ENCODE data around the gene MAP2K5.

Gene MAP2K5

GRCh38 chr15:67788986-67789385, 246.5 kb downstream of the MAP2K5 start:
- no peaks in the 10 kb centered on the region for H3K27me3 ChIP-seq (replicated peaks; ENCODE audit: control insufficient read depth, insufficient read depth, low read length)
- no peaks in the 10 kb centered on the region for H3K36me3 ChIP-seq (ENCODE audit: control insufficient read depth, insufficient read depth, low read length)
- TF ChIP-seq, protein P1, sequence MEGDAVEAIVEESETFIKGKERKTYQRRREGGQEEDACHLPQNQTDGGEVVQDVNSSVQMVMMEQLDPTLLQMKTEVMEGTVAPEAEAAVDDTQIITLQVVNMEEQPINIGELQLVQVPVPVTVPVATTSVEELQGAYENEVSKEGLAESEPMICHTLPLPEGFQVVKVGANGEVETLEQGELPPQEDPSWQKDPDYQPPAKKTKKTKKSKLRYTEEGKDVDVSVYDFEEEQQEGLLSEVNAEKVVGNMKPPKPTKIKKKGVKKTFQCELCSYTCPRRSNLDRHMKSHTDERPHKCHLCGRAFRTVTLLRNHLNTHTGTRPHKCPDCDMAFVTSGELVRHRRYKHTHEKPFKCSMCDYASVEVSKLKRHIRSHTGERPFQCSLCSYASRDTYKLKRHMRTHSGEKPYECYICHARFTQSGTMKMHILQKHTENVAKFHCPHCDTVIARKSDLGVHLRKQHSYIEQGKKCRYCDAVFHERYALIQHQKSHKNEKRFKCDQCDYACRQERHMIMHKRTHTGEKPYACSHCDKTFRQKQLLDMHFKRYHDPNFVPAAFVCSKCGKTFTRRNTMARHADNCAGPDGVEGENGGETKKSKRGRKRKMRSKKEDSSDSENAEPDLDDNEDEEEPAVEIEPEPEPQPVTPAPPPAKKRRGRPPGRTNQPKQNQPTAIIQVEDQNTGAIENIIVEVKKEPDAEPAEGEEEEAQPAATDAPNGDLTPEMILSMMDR (IDR thresholded peaks at IDR 0.05; ENCODE audit: insufficient read depth, low read length, poor library complexity, severe bottlenecking), result no peak
- no peak overlapping the region for H3K4me3 ChIP-seq (replicated peaks; ENCODE audit: low read depth, low read length)
- no peak for DNase-seq (ENCODE audit: extremely low read depth, insufficient read length)

DNA sequence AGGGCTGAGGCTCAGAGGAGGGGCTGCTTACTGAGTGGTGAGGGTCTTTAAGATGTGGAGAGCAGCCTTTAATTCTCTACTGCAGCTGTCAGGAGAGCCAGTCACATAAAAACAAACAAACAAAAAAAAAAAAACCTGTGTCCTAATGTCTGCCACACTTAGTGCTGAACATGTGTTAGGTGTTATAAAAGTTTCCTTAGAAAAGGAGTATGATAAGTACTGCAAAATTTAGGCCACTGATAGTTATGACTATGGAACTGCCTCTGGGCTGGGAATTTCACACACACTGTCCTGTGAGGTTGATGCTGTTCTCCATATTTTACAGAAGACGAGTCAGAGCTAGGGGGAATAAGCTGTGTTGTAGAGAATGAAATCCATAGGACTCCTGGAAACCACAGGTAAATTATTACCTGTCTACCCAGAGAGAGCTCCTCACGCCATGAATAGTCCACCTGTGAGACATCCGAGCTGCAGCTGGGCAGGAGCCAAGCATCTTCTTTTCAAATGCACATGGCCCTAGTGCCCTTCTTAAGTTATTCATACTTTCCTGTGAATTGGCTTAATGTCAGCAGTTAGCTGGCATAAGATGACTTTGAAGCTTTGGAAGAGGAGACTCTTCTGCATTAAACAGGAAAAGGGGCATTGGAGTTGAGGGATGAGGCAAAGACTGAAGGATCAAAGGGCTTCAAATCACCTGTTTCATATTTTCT, 248.3 kb downstream of the MAP2K5 start:
- no peaks in the 10 kb centered on the region for H3K36me3 ChIP-seq (ENCODE audit: control insufficient read depth, insufficient read depth, low read length)
- TF ChIP-seq, protein P1 (IDR thresholded peaks at IDR 0.05; ENCODE audit: insufficient read depth, low read length, poor library complexity, severe bottlenecking), result no peak
- no peak overlapping the region for H3K4me3 ChIP-seq (replicated peaks; ENCODE audit: low read depth, low read length)
- no peak for DNase-seq (ENCODE audit: extremely low read depth, insufficient read length)
- no peaks in the 10 kb centered on the region for H3K27me3 ChIP-seq (replicated peaks; ENCODE audit: control insufficient read depth, insufficient read depth, low read length)

- H3K36me3 ChIP-seq (ENCODE audit: control insufficient read depth, insufficient read depth, low read length), result no peaks in the 10 kb centered on the region; the same call in 1 of the 2 replicates
- TF ChIP-seq, protein P1 (IDR thresholded peaks at IDR 0.05; ENCODE audit: insufficient read depth, low read length, poor library complexity, severe bottlenecking), result no peak
- DNase-seq (ENCODE audit: extremely low read depth, insufficient read length), result no peak
- no peak overlapping the region for H3K4me3 ChIP-seq (replicated peaks; ENCODE audit: low read depth, low read length)
- H3K27me3 ChIP-seq (replicated peaks; ENCODE audit: control insufficient read depth, insufficient read depth, low read length), result no peaks in the 10 kb centered on the region
Observed at GRCh38 chr15:67792250-67792942, 249.9 kb downstream of the MAP2K5 start.

GRCh38 chr15:67794832-67795574, 252.5 kb downstream of the MAP2K5 start:
- DNase-seq (ENCODE audit: extremely low read depth, insufficient read length), result no peak
- Histone ChIP-seq H3K36me3 (ENCODE audit: control insufficient read depth, insufficient read depth, low read length) (no peaks in the 10 kb centered on the region; the same call in 1 of the 2 replicates), H3K4me3 (replicated peaks; ENCODE audit: low read depth, low read length) (no peak overlapping the region), H3K27me3 (replicated peaks; ENCODE audit: control insufficient read depth, insufficient read depth, low read length) (no peaks in the 10 kb centered on the region)
- TF ChIP-seq, protein P1 (IDR thresholded peaks at IDR 0.05; ENCODE audit: insufficient read depth, low read length, poor library complexity, severe bottlenecking), result no peak

DNA sequence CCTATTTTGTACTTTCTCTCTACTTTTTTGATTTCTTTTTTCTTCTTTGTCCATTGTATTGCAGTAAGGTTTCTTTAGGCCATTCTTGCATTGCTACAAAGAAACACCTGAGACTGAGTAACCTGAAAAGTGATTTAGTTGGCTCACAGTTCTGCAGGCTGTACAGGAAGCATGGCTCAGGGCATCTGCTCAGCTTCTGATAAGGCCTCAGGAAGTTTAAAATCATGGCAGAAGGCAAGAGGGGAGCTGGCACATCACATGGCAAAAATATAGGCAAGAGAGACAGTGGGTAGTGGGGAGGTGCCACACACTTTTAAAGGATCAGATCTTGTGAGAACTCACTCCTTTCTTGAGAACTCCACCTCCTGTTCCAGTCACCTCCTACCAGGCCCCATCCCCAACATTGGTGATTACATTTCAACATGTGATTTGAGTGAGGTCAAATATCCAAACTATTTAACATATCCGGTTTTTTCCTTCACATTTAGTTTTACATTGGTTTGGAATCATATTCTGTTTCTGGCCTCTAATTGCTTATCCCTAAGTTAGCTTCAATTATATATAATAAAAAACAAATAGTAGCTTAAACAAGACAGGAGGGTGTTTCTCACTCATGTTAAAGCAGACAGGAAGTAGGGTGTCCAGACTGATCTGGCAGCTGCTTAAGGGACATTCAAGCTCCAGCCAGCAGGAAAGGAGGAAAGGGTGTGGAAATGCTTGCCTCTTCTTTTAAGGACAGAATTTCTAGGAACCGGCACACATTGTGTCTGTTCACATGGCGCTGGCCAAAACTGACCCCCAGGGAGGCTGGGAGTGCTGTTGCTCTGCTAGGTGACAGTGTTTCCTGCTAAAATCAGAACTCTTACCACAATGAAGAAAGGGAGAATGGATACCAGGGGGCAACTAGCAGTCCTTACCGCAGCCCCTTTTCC, 254.0 kb downstream of the MAP2K5 start:
- DNase-seq (ENCODE audit: extremely low read depth, insufficient read length), result no peak
- TF ChIP-seq, protein P1 (IDR thresholded peaks at IDR 0.05; ENCODE audit: insufficient read depth, low read length, poor library complexity, severe bottlenecking), result no peak
- no peaks in the 10 kb centered on the region; the same call in 1 of the 2 replicates for H3K36me3 ChIP-seq (ENCODE audit: control insufficient read depth, insufficient read depth, low read length)
- H3K4me3 ChIP-seq (replicated peaks; ENCODE audit: low read depth, low read length), result no peak overlapping the region
- H3K27me3 ChIP-seq (replicated peaks; ENCODE audit: control insufficient read depth, insufficient read depth, low read length), result no peaks in the 10 kb centered on the region
